Mesenchymal stem cell (in vitro differentiated cells and primary cell): ENCODE results near the gene TRDN.

Source experiments
- DNase-seq: peaks from one replicate; pipeline ENCODE4 v3.0.0-alpha.2; 2013
- H2AFZ ChIP-seq: one replicate; pipeline ENCODE4 v1.6.1; 2013; ENCODE audit warnings: low read depth, mild to moderate bottlenecking, control low read depth, inconsistent platforms, low read length, moderate library complexity
- H2AK5ac ChIP-seq: 2 replicates; pipeline ENCODE4 v1.6.1; 2013; ENCODE audit warnings: low read length, moderate library complexity, mild to moderate bottlenecking, inconsistent platforms; ENCODE audit not compliant: severe bottlenecking
- H2BK120ac ChIP-seq: one replicate; pipeline ENCODE4 v1.6.1; 2013; ENCODE audit warnings: low read depth, mild to moderate bottlenecking, inconsistent platforms, low read length, moderate library complexity
- H2BK12ac ChIP-seq, 2 experiments: one replicate each; pipeline ENCODE4 v1.6.1; 2013; ENCODE audit warnings: inconsistent platforms in 2 of 2, low read length in 2 of 2, mild to moderate bottlenecking in 2 of 2, moderate library complexity in 2 of 2, control low read depth in 1 of 2
- H2BK15ac ChIP-seq: one replicate; pipeline ENCODE4 v1.6.1; 2013; ENCODE audit warnings: mild to moderate bottlenecking, low read depth, inconsistent platforms; ENCODE audit not compliant: poor library complexity, severe bottlenecking
- H2BK5ac ChIP-seq: 2 replicates; pipeline ENCODE4 v1.6.1; 2013; ENCODE audit warnings: low read depth, mild to moderate bottlenecking, low read length, control low read depth, inconsistent platforms; ENCODE audit not compliant: poor library complexity, severe bottlenecking
- H3K14ac ChIP-seq, 2 experiments: one replicate each; pipeline ENCODE4 v1.6.1; 2013; ENCODE audit warnings: inconsistent platforms in 2 of 2, low read length in 2 of 2, control low read depth in 1 of 2, mild to moderate bottlenecking in 1 of 2, moderate library complexity in 1 of 2
- H3K18ac ChIP-seq, 2 experiments: one replicate each; pipeline ENCODE4 v1.6.1; 2013; ENCODE audit warnings: inconsistent platforms in 2 of 2, low read length in 2 of 2, control low read depth in 1 of 2, low read depth in 1 of 2, mild to moderate bottlenecking in 1 of 2
- H3K23ac ChIP-seq, 2 experiments: one replicate each; pipeline ENCODE4 v1.6.1; 2013; ENCODE audit warnings: inconsistent platforms in 2 of 2, low read length in 2 of 2, mild to moderate bottlenecking in 2 of 2, moderate library complexity in 2 of 2, control low read depth in 1 of 2
- H3K27ac ChIP-seq: 2 replicates; pipeline ENCODE4 v1.5.1; 2013; ENCODE audit warnings: mild to moderate bottlenecking, moderate library complexity, low read length, control low read depth, inconsistent platforms; ENCODE audit not compliant: poor library complexity, severe bottlenecking
- H3K27me3 ChIP-seq, 2 experiments: 2 replicates each; pipeline versions ENCODE4 v1.6.1 to v1.7.0; 2013; ENCODE audit warnings: low read length in 2 of 2, mild to moderate bottlenecking in 2 of 2, moderate library complexity in 2 of 2, control low read depth in 1 of 2, inconsistent platforms in 1 of 2; ENCODE audit not compliant: control insufficient read depth in 1 of 2, insufficient read depth in 1 of 2
- H3K36me3 ChIP-seq, 2 experiments: 2 replicates each; pipeline versions ENCODE4 v1.6.1 to v1.7.0; 2013; ENCODE audit warnings: low read length in 2 of 2, control low read depth in 1 of 2, inconsistent platforms in 1 of 2, low read depth in 1 of 2, mild to moderate bottlenecking in 1 of 2; ENCODE audit not compliant: insufficient read depth in 2 of 2, control insufficient read depth in 1 of 2
- H3K4ac ChIP-seq, 2 experiments: one replicate each; pipeline ENCODE4 v1.6.1; 2013; ENCODE audit warnings: inconsistent platforms in 2 of 2, low read length in 2 of 2, mild to moderate bottlenecking in 2 of 2, moderate library complexity in 2 of 2, control low read depth in 1 of 2, low read depth in 1 of 2
- H3K4me1 ChIP-seq: 2 replicates; pipeline ENCODE4 v1.6.1; 2013; ENCODE audit warnings: low read depth, low read length, control low read depth; ENCODE audit not compliant: control insufficient read depth, insufficient read depth
- H3K4me2 ChIP-seq: 2 replicates; pipeline ENCODE4 v1.6.1; 2013; ENCODE audit warnings: low read length, mild to moderate bottlenecking, inconsistent platforms; ENCODE audit not compliant: poor library complexity, severe bottlenecking
- H3K4me3 ChIP-seq, 2 experiments: 2 replicates each; pipeline versions ENCODE4 v1.5.1 to v1.7.0; 2013; ENCODE audit warnings: low read length in 2 of 2, mild to moderate bottlenecking in 2 of 2, control low read depth in 1 of 2, low read depth in 1 of 2; ENCODE audit not compliant: insufficient read depth in 1 of 2
- H3K79me1 ChIP-seq: replicated peaks from 2 replicates; pipeline ENCODE4 v1.6.1; 2013; ENCODE audit warnings: mild to moderate bottlenecking, control low read depth, low read length, inconsistent platforms; ENCODE audit not compliant: poor library complexity, severe bottlenecking
- H3K9ac ChIP-seq: 2 replicates; pipeline ENCODE4 v1.7.0; 2013; ENCODE audit warnings: mild to moderate bottlenecking, low read length, moderate library complexity
- H3K9me3 ChIP-seq: 2 replicates; pipeline ENCODE4 v1.7.0; 2013; ENCODE audit warnings: mild to moderate bottlenecking, low read length; ENCODE audit not compliant: control insufficient read depth
- H4K8ac ChIP-seq: one replicate; pipeline ENCODE4 v1.6.1; 2013; ENCODE audit warnings: inconsistent platforms, mild to moderate bottlenecking, low read length, moderate library complexity
- H4K91ac ChIP-seq: one replicate; pipeline ENCODE4 v1.6.1; 2013; ENCODE audit warnings: mild to moderate bottlenecking, low read length, inconsistent platforms
- WGBS: methylation state at CpG from one replicate; pipeline ENCODE4 v1.1.7; 2013; ENCODE audit warnings: mixed read lengths; 5-methylcytosine and 5-hydroxymethylcytosine counted together

Gene TRDN

DNA sequence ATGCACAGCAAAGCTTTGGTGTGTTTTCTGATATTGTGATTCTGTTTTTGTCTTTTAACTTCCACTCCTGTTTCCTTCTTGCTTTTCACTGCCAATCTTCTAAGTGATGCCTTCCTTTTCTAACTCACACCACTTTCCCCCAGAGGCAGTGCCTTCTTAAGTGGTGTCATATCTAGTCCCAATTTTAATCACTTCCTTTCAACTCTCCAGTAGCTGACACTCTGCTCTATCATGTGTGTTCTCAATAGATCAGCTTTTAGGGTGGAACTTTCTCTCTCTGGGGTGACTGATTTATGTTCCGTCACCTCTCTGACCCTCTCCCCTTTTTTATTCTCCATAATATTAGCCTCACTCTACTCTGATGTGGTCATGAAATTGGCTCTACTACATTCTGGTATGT is 460.0 kb downstream of the TRDN start:
- Histone ChIP-seq H3K27me3 (no peaks in the 10 kb centered on the region), H2BK5ac (no peak overlapping the region), H3K14ac (no peak overlapping the region), H3K36me3 (no peaks in the 10 kb centered on the region), H3K9me3 (no peaks in the 10 kb centered on the region), H3K9ac (no peak overlapping the region), H3K4me2 (no peak overlapping the region), H3K23ac (no peak overlapping the region), H4K91ac (no peak overlapping the region), H2BK12ac (no peak overlapping the region), H4K8ac (no peak overlapping the region), H3K18ac (no peak overlapping the region), H2BK120ac (no peak overlapping the region), H3K79me1 (no peaks in the 10 kb centered on the region), H2AK5ac (no peak overlapping the region), H2AFZ (no peak overlapping the region), H3K4me3 (no peak overlapping the region), H3K4me1 (no peaks in the 10 kb centered on the region), H3K27ac (no peak overlapping the region), H2BK15ac (no peak overlapping the region), H3K4ac (no peak overlapping the region)
- no CpG with 5 or more reads among the region's 1 CpG for WGBS
- DNase-seq = no peak

DNA sequence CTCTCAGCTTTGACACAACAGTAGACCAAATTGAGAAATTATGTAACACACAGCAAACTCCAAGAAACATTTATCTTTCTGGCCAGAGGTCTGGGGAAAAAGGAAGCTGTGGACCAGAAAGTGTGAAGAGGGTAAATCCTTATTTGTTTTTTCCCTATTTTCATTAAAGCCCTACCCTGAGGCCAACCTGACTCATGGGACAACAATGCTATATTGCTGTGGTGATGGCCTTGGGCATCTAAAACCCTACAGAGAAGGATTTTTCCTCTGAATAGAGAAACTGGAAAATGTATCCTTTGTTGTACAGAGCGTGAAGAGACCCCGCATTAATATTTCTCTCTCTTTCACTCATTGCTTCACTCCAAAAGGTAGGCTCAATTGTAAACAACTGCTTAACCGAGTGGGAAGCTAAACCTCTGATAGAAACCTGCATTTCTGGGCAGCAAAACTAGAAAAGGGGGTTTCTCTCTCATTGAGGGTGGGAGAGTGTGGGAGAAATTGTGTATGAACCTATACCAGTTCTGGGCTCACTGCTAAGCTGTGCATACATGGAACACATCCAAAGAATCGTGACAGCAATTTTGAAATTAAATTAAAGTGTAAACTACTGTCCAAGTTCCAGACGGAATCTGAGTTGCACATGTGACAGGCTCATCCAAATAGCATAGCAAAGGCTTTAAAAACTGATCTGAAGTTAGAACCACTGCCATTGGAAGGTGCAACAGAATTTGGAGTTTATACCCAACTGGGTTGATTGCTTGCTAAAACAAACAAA is 465.2 kb downstream of the TRDN start:
- Histone ChIP-seq H3K4me3 (no peak overlapping the region), H3K4ac (no peak overlapping the region), H3K36me3 (no peaks in the 10 kb centered on the region), H2BK5ac (no peak overlapping the region), H3K27ac (no peak overlapping the region), H3K23ac (no peak overlapping the region), H2AFZ (no peak overlapping the region), H2AK5ac (no peak overlapping the region), H3K27me3 (no peaks in the 10 kb centered on the region), H3K9ac (no peak overlapping the region), H3K14ac (no peak overlapping the region), H3K4me2 (no peak overlapping the region), H2BK120ac (no peak overlapping the region), H3K4me1 (no peaks in the 10 kb centered on the region), H3K18ac (no peak overlapping the region), H2BK15ac (no peak overlapping the region), H3K9me3 (no peaks in the 10 kb centered on the region), H3K79me1 (no peaks in the 10 kb centered on the region), H2BK12ac (no peak overlapping the region), H4K91ac (no peak overlapping the region), H4K8ac (no peak overlapping the region)
- no peak for DNase-seq
- 84% methylated on average over 5 of the region's 5 CpGs for WGBS

DNA sequence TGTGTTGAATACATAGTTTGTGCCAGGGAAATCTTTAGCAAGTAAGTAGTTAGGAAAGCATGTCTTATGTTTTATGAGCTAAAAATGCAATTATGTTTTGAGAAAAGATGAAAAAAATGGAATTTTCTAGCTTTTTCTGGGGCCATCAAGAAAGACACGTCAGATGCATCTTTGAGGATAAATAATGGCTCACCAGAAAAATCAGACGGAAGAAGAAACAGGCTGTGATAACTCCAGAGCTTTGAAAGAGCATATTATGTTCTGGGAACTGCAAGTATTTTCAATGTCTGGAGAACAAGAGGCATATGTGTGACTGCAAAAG is 467.0 kb downstream of the TRDN start:
- Histone ChIP-seq H3K4me2 (no peak overlapping the region), H3K79me1 (no peaks in the 10 kb centered on the region), H3K18ac (no peak overlapping the region), H3K27ac (no peak overlapping the region), H2BK12ac (no peak overlapping the region), H2BK15ac (no peak overlapping the region), H3K27me3 (no peaks in the 10 kb centered on the region), H3K4me3 (no peak overlapping the region), H3K36me3 (no peaks in the 10 kb centered on the region), H4K91ac (no peak overlapping the region), H3K23ac (no peak overlapping the region), H3K4ac (no peak overlapping the region), H3K14ac (no peak overlapping the region), H4K8ac (no peak overlapping the region), H2AFZ (no peak overlapping the region), H2AK5ac (no peak overlapping the region), H3K9me3 (no peaks in the 10 kb centered on the region), H3K4me1 (no peaks in the 10 kb centered on the region), H2BK5ac (no peak overlapping the region), H3K9ac (no peak overlapping the region), H2BK120ac (no peak overlapping the region)
- 77% methylated on average over 2 of the region's 2 CpGs for WGBS
- DNase-seq = no peak

DNA sequence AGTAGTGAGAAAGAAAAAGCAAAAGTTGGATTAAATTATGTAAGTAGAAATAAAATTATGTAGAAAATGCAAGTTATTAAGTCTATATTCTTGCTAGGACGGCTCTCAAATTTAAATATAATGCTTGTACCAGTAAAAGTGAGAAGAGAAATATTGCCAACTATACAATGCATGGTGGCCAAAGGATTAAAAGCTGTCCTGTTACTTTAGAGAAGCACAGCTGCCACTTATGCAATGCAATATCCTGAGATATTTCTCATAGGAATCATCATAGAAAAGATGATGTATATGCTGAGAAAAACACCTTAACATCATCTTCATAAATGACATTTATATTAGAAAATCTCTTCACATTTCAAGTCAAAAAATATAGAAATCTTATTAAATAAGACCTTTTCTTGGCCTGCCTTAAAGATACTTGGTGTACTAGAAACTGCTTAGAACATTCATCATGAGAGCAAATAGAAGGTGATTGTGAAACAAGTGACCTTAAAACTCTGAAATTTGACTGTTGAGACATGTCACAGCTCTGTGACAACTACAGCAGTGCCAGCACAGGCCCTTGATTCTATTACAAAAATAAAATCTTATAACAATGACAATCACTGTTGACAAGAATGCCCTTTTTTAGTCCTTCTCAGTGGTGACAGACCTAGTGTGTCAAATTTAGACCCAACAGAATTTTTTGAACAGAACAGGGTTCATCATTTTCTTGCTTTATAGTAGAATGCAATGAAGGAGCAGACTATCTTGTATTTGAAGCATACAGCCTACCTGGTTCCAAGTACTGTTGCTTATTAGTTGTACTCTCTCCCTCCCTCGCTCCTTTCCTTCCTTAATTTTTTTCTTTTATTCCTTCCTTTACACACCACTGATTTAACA is 467.6 kb downstream of the TRDN start:
- no peak overlapping the region for H2AK5ac ChIP-seq
- no peak overlapping the region for H3K27ac ChIP-seq
- no peak overlapping the region for H3K4me2 ChIP-seq
- no peak overlapping the region for H4K8ac ChIP-seq
- H2BK12ac ChIP-seq = no peak overlapping the region
- no peak overlapping the region for H3K9ac ChIP-seq
- H2BK5ac ChIP-seq = no peak overlapping the region
- no CpG with 5 or more reads among the region's 2 CpGs for WGBS
- no peak overlapping the region for H2BK120ac ChIP-seq
- no peak overlapping the region for H2BK15ac ChIP-seq
- H3K4me1 ChIP-seq = no peaks in the 10 kb centered on the region
- no peak overlapping the region for H3K14ac ChIP-seq
- no peaks in the 10 kb centered on the region for H3K79me1 ChIP-seq
- H3K36me3 ChIP-seq = no peaks in the 10 kb centered on the region
- no peak for DNase-seq
- no peak overlapping the region for H3K4me3 ChIP-seq
- no peak overlapping the region for H3K18ac ChIP-seq
- no peaks in the 10 kb centered on the region for H3K27me3 ChIP-seq
- H3K23ac ChIP-seq = no peak overlapping the region
- no peak overlapping the region for H2AFZ ChIP-seq
- no peak overlapping the region for H3K4ac ChIP-seq
- H4K91ac ChIP-seq = no peak overlapping the region
- no peaks in the 10 kb centered on the region for H3K9me3 ChIP-seq
